RCC 7860 (cell line): ENCODE results near the gene ANXA2.
"Not testable (repeated sequence)": the region's sequence is repeated elsewhere in the genome, so short reads cannot be mapped to it uniquely, and the experiment has no call there.

ENCODE experiments used
- DNase-seq: peaks from one replicate; pipeline ENCODE4 v3.0.0-alpha.2; 2015; ENCODE audit warnings: low spot score
- FAIRE-seq: peaks from 2 replicates; lab custom pipeline; 2012; peaks lifted over from hg19 to GRCh38; lab: Jason Lieb, UNC

The ANXA2 gene

DNA sequence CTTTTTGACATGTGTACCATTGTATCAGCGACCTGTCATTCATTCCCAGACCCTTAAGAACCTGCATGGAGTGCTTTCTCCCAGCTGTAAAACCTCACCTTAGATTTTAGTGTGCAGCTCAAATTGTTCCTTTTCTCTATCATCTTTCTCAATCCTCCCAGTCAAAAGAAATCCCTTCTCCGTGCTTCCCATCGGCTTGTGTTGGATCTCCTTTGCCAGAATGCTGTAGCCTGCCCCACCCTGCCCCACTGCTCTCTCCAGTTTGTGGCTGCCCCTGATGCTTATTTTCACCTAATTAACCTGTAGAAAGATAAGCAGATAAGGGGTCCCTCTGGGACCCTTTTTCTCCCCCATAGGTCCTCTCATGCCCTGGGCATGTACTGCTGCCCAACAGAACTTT, 51.1 kb downstream of the ANXA2 start:
- DNase-seq (no peak), FAIRE-seq (no peak)

DNA sequence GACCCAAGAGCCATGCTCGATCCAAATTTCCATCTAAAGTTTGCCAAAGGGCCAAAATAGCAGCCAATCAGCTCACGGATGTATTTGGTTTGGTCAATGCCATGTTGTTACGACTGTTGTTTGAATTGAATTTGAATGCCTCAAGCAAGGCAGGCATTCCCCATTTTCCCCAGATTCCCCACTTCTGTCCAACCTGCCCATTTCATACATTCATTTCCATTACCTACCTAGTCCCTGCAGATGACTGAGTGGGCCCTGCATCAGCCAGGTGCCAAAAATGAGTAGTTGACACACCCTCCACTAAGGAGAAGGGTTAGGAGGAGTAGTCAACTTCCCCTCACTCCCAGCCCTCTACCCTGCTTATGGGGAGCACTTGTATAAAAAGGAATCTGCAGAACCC, 51.7 kb downstream of the ANXA2 start:
- DNase-seq (no peak), FAIRE-seq (no peak)

DNA sequence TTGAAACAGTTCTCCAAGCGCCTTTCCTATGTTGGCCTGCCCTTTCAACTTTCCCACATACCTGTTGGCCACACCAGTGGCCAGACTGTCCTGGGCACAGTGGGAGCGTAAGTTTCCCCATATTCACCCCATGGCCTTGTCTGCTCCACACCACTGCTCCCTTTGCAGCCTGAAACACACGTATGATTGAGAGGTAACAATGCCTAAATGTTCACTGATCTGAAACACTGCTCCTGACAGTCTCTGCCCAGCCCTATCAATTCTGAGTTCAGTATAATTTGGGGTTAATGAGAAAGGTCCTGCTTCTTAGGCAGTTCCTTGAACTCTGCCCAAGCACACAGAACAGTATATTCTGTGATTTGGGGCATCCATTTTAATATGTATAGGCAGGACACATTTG, 52.2 kb downstream of the ANXA2 start:
- DNase-seq (no peak), FAIRE-seq (no peak)

DNA sequence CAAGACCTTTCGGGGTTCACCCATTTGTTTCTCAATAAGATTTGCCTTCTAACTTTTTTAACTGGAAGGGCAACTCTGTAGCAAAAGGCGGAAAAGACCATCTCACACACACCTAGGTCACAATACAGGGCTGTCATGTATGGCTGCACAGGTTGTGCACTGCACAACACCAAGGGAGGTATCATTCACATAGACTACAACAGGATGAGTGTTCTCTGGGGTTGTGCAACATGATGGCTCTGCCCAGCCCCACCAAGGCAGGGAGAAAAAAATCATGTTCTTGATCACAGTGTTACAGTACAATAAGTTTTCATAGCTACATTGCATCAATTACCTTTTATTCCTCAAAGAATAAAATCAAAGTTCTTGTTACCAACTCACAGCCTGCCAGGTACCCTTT, 52.8 kb downstream of the ANXA2 start:
- no peak for FAIRE-seq
- no peak for DNase-seq

DNA sequence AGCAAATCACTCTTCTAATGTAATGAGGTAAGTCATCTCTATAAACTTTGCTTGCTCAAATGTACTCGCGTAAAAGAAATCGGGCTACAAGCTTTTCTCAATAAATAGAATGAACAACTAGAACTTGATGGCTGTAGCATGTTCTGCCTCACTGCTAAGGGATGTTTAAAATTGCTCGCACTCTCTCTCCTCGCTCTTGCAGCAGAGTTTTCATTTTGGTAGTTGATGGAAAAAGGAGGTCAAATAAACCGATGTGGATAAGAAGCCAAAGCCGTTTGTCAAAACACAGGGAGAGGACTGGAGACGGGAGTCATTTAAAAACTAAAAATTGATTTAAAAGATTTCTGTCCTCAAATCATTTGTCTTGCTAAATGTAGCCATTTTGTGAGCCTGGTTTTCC, 53.3 kb downstream of the ANXA2 start:
- no peak for DNase-seq
- FAIRE-seq: no peak

DNA sequence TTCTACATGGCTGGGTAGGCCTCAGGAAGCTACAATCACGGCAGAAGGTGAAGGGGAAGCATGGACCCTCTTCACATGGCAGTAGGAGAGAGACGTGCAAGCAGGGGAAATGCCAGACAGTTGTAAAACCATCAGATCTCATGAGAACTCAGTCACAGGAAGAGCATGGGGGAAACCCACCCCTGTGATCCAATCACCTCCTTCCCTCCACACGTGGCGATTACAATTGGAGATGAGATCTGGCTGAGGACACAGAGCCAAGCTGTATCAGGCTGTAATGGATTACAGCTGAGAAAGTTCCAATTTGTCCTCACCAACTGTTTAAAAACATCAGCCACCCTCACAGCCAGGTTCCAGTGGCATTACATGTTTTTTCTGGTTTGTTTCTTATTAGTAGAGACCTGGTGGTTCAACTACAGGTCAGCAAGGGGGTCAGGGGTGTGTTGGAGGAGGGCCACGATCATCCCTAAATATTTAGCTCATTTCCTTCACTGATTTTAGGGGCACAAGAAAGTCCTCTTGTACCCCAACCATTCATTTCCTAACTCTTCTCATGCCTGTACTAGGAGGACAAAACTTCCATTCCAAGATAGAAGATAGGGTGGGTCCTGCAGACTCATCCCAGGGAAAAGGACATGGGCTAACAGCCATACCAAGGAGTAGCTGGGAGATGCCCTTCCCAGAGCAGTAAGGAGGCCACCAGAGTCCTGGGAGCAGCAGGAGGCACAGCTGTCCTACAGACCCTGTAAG, 54.4 kb downstream of the ANXA2 start:
- DNase-seq (no peak), FAIRE-seq (no peak)

- no peak for DNase-seq
- FAIRE-seq: no peak
Observed at GRCh38 chr15:60340207-60340921, 57.4 kb downstream of the ANXA2 start.

DNA sequence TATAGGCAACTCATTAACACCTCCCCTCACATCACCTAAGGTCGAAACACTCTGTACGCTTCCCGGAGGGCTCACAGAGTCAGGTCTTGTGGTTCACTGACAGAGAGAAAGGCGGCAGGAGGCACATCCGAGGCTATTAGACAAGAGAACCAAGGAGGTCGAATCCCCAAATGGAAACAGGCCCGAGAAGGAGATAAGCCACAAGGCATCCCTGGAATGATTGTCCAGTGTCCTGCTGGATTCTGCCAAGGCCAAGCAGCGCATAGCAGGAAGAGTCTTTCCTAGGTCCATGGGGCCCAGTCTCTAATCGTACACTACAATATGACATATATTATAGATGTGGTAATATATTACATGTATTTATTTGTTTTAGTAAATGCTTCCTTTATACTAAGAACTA, 58.5 kb downstream of the ANXA2 start:
- no peak for FAIRE-seq
- no peak for DNase-seq

GRCh38 chr15:60338810-60339209, 59.0 kb downstream of the ANXA2 start:
- DNase-seq (no peak), FAIRE-seq (no peak)

- no peak for DNase-seq
- no peak for FAIRE-seq
Observed at GRCh38 chr15:60337076-60337475, 60.7 kb downstream of the ANXA2 start.

GRCh38 chr15:60335296-60335695, 62.5 kb downstream of the ANXA2 start:
- not testable (repeated sequence) for DNase-seq, FAIRE-seq

DNA sequence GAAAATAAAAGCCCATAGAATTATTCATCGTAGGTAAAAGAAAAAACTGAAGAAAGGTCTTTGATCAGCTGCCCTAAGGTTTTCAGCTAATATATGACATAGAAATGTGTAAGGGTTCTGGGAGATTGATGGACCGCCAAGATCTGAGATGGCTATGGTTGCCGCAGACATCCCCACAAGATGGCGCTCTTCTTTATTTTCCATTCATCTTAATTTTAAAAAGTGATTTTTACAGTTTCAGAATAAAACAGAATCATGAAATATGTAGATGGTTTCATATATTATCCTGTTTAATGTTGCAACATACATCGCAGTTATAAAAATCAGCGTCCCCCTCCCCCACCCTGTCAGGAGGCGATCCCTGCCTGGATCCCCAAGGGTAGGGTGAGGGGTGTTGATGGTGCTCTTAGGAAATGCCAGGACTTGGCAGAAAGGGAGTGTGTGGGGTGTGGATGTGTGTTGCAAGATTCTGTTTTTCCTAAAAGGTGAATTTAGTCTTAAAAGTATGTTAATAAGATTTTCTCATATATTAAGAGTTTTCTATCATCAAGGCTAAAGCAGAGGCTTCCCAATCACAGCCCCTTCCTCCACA, 68.8 kb downstream of the ANXA2 start:
- peak; percentile 53 for FAIRE-seq
- peak; percentile 14 for DNase-seq

DNA sequence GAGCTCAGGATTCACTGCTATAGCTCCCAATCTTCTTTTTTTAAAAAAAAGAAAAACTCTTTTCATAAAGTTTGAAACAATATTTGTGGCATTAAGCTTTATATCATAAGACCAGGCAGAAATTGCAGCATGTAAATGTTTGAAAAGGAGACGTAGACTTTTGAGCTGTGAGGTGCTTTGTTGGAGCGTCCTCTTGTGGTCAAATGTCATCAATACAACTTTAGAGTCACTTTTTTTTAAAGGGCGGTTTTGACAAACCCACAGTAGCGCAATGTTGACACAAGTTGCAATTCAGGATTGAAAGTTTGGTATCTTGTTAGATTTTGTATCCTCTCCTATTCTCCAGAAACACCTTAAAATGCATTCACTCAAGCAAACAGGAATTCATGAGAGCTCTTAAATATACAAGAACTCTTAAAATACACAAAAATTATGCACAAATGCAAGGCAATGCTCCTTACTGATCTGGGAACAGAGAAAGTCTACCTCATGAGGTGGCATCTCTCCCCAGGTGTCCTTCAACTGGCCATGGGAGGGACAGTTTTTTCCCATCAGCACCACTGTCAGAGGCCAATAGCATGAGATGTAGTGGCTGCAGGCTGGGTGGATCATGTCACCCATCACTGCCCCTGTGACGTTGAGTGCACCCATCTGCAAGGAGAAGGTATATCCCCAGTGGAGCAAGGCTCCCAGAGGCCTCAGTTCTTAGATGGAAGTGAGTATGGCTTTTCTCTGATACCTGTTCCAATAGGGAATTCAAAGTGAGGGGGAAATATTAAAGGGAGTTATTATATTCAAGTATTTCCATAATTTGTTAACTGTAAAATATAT, 70.7 kb downstream of the ANXA2 start:
- FAIRE-seq: peak; percentile 66

GRCh38 chr15:60326343-60326742, 71.4 kb downstream of the ANXA2 start:
- FAIRE-seq (no peak), DNase-seq (no peak)

More for the DNA sequence above, 70.7 kb downstream of the ANXA2 start:
- peak; percentile 31 for DNase-seq

DNA sequence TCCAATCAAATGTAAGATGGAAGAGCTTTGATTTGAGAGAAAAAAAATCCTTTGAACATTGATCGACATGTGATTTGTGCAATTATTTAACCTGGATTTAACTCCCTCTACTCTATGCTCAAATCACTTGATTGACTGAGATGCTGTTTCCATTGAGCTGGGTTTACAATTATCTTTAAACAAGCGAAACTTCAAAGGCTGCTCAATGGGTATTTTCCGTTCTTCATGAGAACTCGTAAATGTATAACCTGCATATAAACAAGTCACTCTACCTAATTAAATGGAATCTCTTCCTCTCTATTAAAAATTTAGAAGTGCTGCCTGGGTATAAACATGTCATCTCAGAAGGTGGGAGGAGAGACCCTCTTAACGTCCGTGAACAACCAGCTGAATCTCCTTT, 71.9 kb downstream of the ANXA2 start:
- no peak for DNase-seq
- FAIRE-seq: no peak

GRCh38 chr15:60324706-60325438, 72.9 kb downstream of the ANXA2 start:
- no peak for DNase-seq
- FAIRE-seq: no peak

DNA sequence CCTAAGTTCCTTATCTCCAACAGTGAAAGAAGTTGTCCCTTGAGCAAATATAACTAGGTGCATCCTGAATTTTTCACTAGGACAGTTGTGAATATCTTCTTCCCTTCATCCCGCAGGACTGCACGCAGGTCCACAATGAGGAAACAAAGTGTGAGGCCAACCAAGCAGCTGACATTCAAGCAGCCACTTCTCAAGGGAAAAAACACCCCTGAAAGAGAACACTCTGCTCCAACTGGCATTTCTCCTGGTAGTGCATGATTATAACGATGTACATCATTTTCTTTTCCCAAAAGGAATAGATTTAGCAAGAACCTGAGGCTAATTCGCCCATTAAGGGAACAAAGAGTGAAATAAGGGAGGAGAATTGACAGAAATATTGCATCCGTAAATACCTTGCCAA, 74.5 kb downstream of the ANXA2 start:
- FAIRE-seq (no peak), DNase-seq (no peak)

GRCh38 chr15:60320365-60320764, 77.4 kb downstream of the ANXA2 start:
- no peak for DNase-seq

DNA sequence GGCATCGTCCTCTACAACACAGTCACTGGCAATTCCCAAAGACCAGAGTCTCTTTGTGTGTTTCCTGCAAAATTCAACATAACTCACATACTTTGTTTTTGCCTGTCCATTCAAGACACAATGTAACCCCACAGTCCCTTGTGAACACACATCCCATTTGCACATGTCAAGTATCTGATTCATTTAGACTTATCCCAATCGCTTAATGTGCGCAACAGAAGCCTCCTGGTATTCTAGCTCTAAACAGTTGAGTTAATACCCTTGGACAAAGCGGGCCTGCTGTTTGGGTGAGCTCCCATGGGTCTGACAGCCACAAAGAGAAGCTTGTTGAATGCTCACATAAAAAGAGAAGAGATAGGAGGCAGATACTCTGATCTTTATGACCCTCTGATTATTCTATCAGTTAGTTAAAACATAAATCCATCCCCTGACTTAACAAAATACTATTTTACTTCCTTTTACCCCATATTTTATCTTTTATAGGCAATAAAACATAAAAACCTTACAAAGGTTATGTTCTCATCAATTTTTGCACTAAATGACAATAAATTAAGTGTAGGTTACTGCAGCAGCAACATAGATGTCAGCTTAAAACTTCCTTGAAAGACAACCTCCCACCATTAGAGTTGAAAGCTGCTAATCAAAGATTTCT, 79.4 kb downstream of the ANXA2 start:
- FAIRE-seq: no peak
- no peak for DNase-seq

More at GRCh38 chr15:60320365-60320764, 77.4 kb downstream of the ANXA2 start:
- FAIRE-seq: no peak

- FAIRE-seq: no peak
Observed at GRCh38 chr15:60316961-60317360, 80.8 kb downstream of the ANXA2 start.

More at GRCh38 chr15:60316961-60317360, 80.8 kb downstream of the ANXA2 start:
- no peak for DNase-seq
